Suprapubic skin (tissue), 4 donors: ENCODE measurements around the gene TSSK1B.

Experiments used
- CTCF ChIP-seq, 2 donors: fragments of 200-600 bp in 1 of 2; fragments of 450-650 bp in 1 of 2; sonication (generic) in 1 of 2; IDR thresholded peaks; one replicate each; pipeline ENCODE4 v1.5.1; 2016 to 2019; ENCODE audit warnings: antibody characterized with exemption in 2 of 2, mild to moderate bottlenecking in 1 of 2, moderate library complexity in 1 of 2
- EP300 ChIP-seq: sonication (generic); formaldehyde crosslinking; IDR thresholded peaks from one replicate; pipeline ENCODE4 v1.6.1; 2017; ENCODE audit warnings: antibody characterized with exemption
- POLR2A ChIP-seq, 2 donors: fragments of 450-650 bp; IDR thresholded peaks; one replicate each; pipeline ENCODE4 v1.6.1; 2017; ENCODE audit warnings: antibody characterized with exemption in 2 of 2, mild to moderate bottlenecking in 2 of 2, moderate library complexity in 2 of 2
- POLR2AphosphoS5 ChIP-seq, 3 donors: sonication (generic); formaldehyde crosslinking; IDR thresholded peaks; one replicate each; pipeline ENCODE4 v1.6.1; 2017; ENCODE audit warnings: antibody characterized with exemption in 3 of 3

GRCh38 chr5:113394658-113395057 is 40.1 kb downstream of the TSSK1B start:
- TF ChIP-seq CTCF (IDR thresholded peaks at IDR 0.05) (no peak), EP300 (no peak), POLR2AphosphoS5 (IDR thresholded peaks at IDR 0.05) (no peak), POLR2A (IDR thresholded peaks at IDR 0.05) (no peak)
